Measurements from ENCODE around the gene GOLGA8N.

Gene GOLGA8N

GRCh38 chr15:32636410-32636809 is 43.2 kb downstream of the GOLGA8N start:
- Histone ChIP-seq H3K4me1 (ENCODE audit: control insufficient read depth in 1 of 2, insufficient read depth in 1 of 2, low read depth in 1 of 2, low read length in 1 of 2) (no peaks in the 10 kb centered on the region), H3K36me3 (peaks cover 59% of the 10 kb centered on the region), H3K27me3 (peaks cover 11% of the 10 kb centered on the region), H3K4me3 (ENCODE audit: low read depth in 1 of 2, low read length in 1 of 2) (no peak overlapping the region), H3K27ac (no peak overlapping the region), H3K9me3 (no peaks in the 10 kb centered on the region)
- TF ChIP-seq CTCF (IDR thresholded peaks at IDR 0.05), result no peak

GRCh38 chr15:32636908-32637567 is 43.8 kb downstream of the GOLGA8N start:
- no peak overlapping the region for H3K27ac ChIP-seq
- no peak for TF ChIP-seq CTCF (IDR thresholded peaks at IDR 0.05)
- peaks cover 53% of the 10 kb centered on the region for H3K36me3 ChIP-seq
- no peaks in the 10 kb centered on the region for H3K4me1 ChIP-seq (ENCODE audit: control insufficient read depth in 1 of 2, insufficient read depth in 1 of 2, low read depth in 1 of 2, low read length in 1 of 2)
- no peak overlapping the region for H3K4me3 ChIP-seq (ENCODE audit: low read depth in 1 of 2, low read length in 1 of 2)
- no peaks in the 10 kb centered on the region for H3K9me3 ChIP-seq
- H3K27me3 ChIP-seq, result peaks cover 17% of the 10 kb centered on the region

GRCh38 chr15:32637704-32638103 is 44.4 kb downstream of the GOLGA8N start:
- H3K27ac ChIP-seq, result no peak overlapping the region
- TF ChIP-seq CTCF (IDR thresholded peaks at IDR 0.05), result no peak

GRCh38 chr15:32641517-32642059 is 48.3 kb downstream of the GOLGA8N start, which contains the start of gene SCG5:
SCG5 (plus strand) TSS chr15:32641710; CDS start chr15:32643593, 1,883 bp downstream.
- Histone ChIP-seq H3K27me3 (peaks cover 30% of the 10 kb centered on the region), H3K9me3 (no peaks in the 10 kb centered on the region), H3K4me3 (ENCODE audit: low read depth in 1 of 2, low read length in 1 of 2) (no peak within 1 kb of the TSS), H3K36me3 (peaks cover 29% of the 10 kb centered on the region), H3K27ac (no peak within 1 kb of the TSS), H3K4me1 (ENCODE audit: control insufficient read depth in 1 of 2, insufficient read depth in 1 of 2, low read depth in 1 of 2, low read length in 1 of 2) (no peaks in the 10 kb centered on the region)
- TF ChIP-seq CTCF (IDR thresholded peaks at IDR 0.05), result no peak

More at GRCh38 chr15:32637704-32638103, 44.4 kb downstream of the GOLGA8N start:
- H3K36me3 ChIP-seq, result peaks cover 53% of the 10 kb centered on the region
- H3K27me3 ChIP-seq, result peaks cover 24% of the 10 kb centered on the region
- H3K4me3 ChIP-seq (ENCODE audit: low read depth in 1 of 2, low read length in 1 of 2), result no peak overlapping the region
- H3K9me3 ChIP-seq, result no peaks in the 10 kb centered on the region
- H3K4me1 ChIP-seq (ENCODE audit: control insufficient read depth in 1 of 2, insufficient read depth in 1 of 2, low read depth in 1 of 2, low read length in 1 of 2), result no peaks in the 10 kb centered on the region

- Histone ChIP-seq H3K4me1 (ENCODE audit: control insufficient read depth in 1 of 2, insufficient read depth in 1 of 2, low read depth in 1 of 2, low read length in 1 of 2) (no peaks in the 10 kb centered on the region), H3K36me3 (peaks cover 23% of the 10 kb centered on the region), H3K4me3 (ENCODE audit: low read depth in 1 of 2, low read length in 1 of 2) (no peak overlapping the region), H3K27me3 (peaks cover 30% of the 10 kb centered on the region), H3K27ac (no peak overlapping the region), H3K9me3 (no peaks in the 10 kb centered on the region)
- no peak for TF ChIP-seq CTCF (IDR thresholded peaks at IDR 0.05)
Observed at GRCh38 chr15:32642667-32643435, 49.6 kb downstream of the GOLGA8N start.
